Endometrium (tissue), 2 donors: ENCODE measurements around the gene CHP2.
"Not testable (repeated sequence)": the region's sequence is repeated elsewhere in the genome, so short reads cannot be mapped to it uniquely, and the experiment has no call there.

ENCODE experiments used
- FAIRE-seq: peaks from 2 replicates; lab custom pipeline; 2012; peaks lifted over from hg19 to GRCh38; lab: Jason Lieb, UNC
- donor health status: control.
- donor health status: control.

CHP2 gene

DNA sequence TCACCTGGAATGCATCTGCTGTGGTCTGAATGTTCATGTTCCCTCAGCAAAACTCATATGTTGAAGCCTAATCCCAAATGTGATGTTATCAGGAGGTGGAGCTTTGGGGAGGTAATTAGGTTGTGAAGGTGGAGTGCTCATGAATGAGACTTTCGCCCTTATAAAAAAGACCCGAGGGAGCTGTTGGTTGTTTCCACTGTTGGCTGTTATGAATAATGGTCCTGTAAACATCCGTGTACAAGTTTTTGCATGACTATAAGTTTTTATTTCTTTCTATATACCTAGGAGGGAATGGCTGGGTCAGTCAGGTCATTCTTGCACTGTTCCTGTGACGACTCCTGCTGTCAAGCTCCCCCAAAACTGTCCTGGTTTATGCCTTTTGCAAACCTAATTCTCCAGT lies 9.6 kb upstream of the CHP2 start:
- no peak for FAIRE-seq

GRCh38 chr16:23748630-23749029 lies 6.2 kb upstream of the CHP2 start:
- FAIRE-seq: no peak

DNA sequence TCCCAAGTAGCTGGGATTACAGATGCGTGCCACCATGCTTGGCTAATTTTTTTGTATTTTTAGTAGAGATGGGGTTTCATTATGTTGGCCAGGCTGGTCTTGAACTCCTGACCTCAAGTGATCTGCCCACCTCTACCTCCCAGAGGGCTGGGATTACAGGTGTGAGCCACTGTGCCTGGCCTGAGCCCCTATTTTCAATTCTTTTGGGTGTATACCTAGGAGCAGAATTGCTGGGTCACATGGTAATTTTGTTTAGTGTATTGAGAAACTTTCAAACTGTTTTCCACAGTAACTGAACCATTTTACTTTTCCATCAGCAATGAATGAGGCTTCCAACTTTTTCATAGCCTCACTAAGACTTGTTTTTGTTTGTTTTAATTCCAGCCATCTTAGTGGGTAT lies 3.8 kb upstream of the CHP2 start:
- FAIRE-seq: not testable (repeated sequence)

DNA sequence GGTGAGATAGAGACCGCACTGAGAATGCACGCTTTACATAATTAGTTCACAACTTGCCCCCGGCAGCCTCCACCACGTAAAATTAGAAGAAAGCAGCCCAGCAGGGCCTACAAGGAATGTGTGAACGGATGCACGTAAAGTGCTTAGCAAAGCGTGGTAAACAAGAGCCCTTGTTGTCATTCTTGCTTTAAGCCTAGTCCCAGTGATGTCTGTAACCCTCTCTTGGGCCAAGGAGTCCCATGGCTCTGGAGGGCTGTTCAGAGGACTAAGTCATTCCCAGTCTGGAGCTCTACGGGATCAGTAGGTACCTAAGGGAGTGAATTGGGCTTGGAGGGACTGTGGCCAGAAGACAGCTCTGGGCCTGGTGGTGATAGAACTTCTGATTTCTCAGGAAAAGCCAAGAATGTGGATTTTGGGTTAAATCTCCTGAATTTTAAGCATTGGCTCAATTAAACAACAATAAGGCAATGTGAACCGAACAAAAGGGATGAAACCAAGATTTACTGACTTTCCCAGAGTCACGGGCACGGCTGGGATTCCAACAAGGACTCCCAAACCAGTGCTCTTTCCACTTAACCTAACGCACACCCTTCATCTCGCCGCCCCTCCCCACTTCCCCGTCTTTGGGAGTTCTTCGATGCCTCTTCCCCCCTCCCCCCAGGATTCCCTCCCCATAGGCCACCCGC lies 775 bp upstream of the CHP2 start:
- FAIRE-seq: no peak

- FAIRE-seq: no peak
Measured at GRCh38 chr16:23755484-23755809, 621 bp downstream of the CHP2 start.

DNA sequence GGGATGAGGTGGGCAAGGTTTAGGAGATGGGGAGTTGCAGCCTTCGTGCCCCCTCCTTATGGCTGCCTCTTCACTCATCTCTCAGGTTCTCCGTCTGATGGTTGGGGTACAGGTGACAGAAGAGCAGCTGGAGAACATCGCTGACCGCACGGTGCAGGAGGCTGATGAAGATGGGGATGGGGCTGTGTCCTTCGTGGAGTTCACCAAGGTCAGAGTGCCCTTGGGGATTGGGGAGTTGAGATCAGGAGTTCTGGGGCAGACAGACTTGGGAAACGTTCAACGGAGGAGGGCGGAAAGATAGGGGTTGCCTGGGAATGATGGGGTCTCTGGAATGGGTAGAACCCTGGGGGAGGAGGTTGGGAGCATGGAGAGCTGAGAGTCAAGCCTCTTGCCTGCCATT lies 2.3 kb downstream of the CHP2 start:
- no peak for FAIRE-seq

- no peak for FAIRE-seq
Measured at GRCh38 chr16:23757937-23758619, 3.3 kb downstream of the CHP2 start.

DNA sequence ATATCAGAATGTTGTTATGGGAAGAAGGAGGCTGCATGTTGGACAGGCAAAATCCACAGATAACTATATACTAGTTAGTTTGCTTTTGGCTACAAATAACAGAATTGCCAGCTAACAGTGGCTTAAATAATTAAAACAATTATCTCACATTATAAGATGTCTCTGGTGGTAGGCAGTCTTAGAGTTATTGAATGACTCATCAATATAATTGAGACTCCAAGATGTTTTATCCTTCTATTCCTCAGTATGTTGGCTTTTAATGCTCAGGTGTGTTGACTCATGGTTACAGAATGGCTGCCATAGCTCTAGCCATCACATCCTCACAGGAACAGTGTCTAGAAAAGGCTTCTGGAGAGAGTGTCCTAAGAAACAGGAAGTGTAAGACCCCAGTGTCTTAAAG lies 11.1 kb downstream of the CHP2 start:
- FAIRE-seq: no peak

DNA sequence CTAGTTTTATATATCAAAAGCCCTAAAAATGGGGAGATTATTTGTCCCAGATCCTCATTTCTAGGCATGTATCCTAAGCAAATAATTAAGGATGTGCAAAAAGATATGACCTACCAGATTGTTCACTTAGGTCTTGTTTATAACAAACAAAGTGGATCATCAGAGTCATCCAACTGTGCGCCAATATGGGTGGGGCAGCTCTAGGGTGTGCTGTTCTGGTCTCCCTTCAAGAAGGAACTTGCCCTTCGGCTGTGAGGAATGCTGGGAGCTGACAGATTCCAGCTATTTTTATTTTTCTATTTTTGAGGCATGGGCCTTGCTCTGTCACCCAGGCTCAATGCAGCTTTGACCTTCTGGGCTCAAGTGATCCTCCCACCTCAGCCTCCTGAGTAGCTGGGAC lies 13.8 kb downstream of the CHP2 start:
- no peak for FAIRE-seq

DNA sequence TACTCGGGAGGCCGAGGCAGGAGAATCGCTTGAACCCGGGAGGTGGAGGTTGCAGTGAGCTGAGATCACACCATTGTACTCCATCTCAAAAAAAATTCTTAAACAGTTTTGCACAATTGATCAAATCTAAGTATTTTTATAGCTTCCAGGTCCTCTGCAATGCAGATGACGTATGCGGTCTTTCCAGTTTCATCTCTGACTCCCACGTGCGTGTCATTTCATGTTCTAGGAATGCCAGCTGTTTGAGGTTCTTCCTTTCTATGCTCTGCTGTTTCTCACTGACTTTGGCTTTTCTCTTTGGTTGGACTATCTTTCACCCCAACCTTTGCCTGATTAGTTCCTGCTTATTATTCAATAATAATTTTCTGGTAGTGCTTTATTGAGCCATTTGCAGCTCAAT lies 16.2 kb downstream of the CHP2 start:
- no peak for FAIRE-seq

- FAIRE-seq: no peak
Measured at GRCh38 chr16:23771642-23772041, 16.8 kb downstream of the CHP2 start.

- FAIRE-seq: no peak
Measured at GRCh38 chr16:23773339-23773738, 18.5 kb downstream of the CHP2 start.

DNA sequence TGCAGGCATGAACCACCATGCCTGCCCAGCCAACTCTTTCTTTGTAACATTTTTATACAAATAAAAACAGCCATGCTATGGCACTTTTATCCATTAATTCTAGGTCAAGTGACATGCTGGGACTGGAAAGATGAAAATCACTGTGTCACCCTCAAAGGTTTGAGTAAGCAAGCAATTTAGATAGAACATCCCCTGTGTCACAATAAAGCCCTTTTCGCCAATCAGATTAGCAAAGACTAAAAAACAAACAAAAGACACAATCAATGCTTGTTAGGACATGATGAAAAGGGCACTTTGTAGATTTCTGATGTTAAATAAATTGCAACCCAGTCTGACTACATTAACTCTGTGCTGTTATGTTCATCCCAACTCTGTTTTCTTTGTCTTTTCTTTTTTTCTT lies 26.4 kb downstream of the CHP2 start:
- no peak for FAIRE-seq

DNA sequence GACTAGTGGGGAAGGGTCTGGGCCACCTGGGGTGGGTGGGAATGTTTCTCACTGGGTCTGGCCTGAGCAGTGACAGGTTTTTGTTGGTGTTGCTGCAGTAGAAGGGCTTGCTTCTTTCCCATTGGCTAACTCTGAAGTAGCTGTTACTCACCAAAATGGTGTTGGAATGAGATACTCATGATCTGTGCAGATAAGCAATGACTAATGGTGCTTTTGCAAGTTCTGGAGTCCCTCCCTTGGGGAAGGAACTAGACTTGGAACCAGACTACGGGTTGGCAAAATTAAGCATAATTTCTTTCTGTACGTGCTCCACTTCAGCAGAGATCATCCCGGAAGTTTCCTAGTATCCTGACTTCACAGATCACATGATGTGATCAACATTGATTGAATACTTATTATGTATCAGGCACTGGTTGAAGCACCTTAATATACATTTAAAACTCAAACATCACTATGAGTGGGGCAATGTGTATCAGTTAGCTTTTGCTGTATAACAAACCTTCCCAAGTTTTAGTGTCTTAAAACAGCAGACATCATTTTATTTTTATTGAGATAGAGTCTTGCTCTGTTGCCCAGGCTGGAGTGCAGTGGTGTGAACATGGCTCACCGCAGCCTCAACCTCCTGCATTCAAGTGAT lies 30.1 kb downstream of the CHP2 start:
- FAIRE-seq: no peak

DNA sequence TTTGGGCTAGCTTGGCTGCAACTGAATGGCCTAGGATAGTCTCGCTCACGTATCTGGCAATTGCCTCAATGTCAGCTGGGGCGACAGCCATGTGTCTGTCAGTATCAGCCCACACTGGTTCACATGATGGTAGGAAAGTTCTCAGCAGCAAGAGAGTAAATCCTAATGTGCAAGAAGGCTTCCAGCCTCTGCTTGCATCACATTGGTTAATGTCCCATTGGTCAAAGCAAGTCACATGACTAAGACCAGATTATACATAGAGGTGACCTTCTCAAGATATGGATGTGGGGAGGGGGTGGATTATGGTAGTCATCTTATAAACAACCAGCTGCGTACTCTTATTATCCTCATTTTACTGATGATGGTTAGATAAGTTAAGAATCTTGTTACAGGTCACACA lies 31.0 kb downstream of the CHP2 start:
- no peak for FAIRE-seq

GRCh38 chr16:23786964-23787561 lies 32.2 kb downstream of the CHP2 start:
- no peak for FAIRE-seq

DNA sequence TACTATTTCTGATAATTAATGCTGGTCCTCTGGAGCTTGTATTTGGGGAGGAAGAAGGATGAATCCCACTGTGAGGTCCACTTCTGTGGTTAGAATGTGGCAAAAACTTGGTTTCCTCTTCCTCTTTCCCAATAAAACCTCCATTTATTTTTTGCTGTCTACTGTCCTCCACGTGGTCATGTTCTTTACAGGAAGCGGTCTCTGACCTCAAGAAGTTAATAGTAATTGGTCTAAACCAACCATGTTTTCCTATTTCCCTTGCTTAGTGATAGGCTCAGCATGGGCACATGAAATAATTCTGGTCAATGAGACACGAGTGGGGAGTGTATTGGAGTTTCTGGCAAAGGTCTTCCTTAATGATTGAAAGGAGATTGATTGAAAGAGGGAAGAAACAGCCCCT lies 33.9 kb downstream of the CHP2 start:
- no peak for FAIRE-seq

GRCh38 chr16:23795378-23795777 lies 40.6 kb downstream of the CHP2 start:
- no peak for FAIRE-seq

DNA sequence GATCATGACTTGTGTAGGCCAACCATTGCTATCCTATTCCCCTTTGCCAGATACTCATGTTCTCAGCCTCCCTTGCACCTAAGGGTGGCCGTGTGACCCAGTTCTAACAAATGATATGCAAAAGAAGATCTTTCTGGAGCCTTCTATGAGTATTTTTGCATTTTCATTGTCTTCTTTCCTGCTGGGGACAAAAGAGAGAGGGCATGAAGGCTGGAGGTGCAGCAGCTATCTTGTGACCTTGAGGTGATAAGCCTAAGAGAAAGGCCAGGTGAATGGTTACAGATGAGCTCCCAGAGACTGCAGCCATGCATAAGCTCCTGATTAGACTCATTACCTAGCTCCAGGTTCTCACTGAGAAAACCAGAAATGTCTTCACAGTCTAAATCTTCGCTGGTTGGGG lies 42.1 kb downstream of the CHP2 start:
- FAIRE-seq: no peak

GRCh38 chr16:23801378-23801777 lies 46.6 kb downstream of the CHP2 start:
- no peak for FAIRE-seq

- FAIRE-seq: no peak
Measured at GRCh38 chr16:23802776-23803175, 48.0 kb downstream of the CHP2 start.

GRCh38 chr16:23803591-23804123 lies 48.8 kb downstream of the CHP2 start:
- no peak for FAIRE-seq

DNA sequence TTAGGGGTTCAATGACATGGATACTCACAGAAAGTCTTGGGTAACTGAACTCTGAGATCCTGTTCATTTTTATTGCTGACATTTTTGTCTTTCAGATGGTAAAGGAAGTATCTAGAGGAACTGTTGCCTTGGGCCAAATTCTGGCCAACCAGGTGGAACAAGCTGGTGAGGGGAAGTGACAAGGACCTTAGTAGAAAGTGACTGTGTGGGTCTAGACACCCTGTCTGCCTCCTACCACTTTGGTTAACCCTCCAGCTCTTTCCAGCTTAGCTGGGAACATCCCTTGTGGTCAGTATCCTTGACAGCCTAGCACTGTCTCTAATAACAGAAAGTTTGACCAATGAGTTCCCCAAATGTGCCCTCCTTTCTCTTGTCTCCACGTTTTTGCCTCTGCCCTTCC lies 52.2 kb downstream of the CHP2 start:
- no peak for FAIRE-seq
